Muscle layer of duodenum (tissue), 2 donors: Measurements from ENCODE around the gene ZSWIM6.

Experiments used
- H3K27ac ChIP-seq: one replicate; pipeline ENCODE4 v1.7.0; 2013; ENCODE audit warnings: mild to moderate bottlenecking, low read length
- H3K27me3 ChIP-seq: one replicate; pipeline ENCODE4 v1.7.0; 2013; ENCODE audit warnings: low read depth, mild to moderate bottlenecking, control low read depth, low read length
- H3K36me3 ChIP-seq, 2 donors: one replicate each; pipeline ENCODE4 v1.7.0; 2013; ENCODE audit warnings: low read length in 2 of 2, control low read depth in 1 of 2, mild to moderate bottlenecking in 1 of 2; ENCODE audit not compliant: insufficient read depth in 2 of 2, control insufficient read depth in 1 of 2
- H3K4me1 ChIP-seq, 2 donors: one replicate each; pipeline ENCODE4 v1.7.0; 2013; ENCODE audit warnings: low read length in 2 of 2, mild to moderate bottlenecking in 2 of 2, control low read depth in 1 of 2, moderate library complexity in 1 of 2; ENCODE audit not compliant: insufficient read depth in 2 of 2, control insufficient read depth in 1 of 2
- H3K4me3 ChIP-seq, 2 donors: one replicate each; pipeline ENCODE4 v1.7.0; 2013; ENCODE audit warnings: low read length in 2 of 2, low read depth in 1 of 2, mild to moderate bottlenecking in 1 of 2
- H3K9me3 ChIP-seq, 2 donors: one replicate each; pipeline ENCODE4 v1.7.0; 2013; ENCODE audit warnings: low read length in 2 of 2, control low read depth in 1 of 2, mild to moderate bottlenecking in 1 of 2; ENCODE audit not compliant: control insufficient read depth in 1 of 2
- donor health status: healthy.

The ZSWIM6 gene

DNA sequence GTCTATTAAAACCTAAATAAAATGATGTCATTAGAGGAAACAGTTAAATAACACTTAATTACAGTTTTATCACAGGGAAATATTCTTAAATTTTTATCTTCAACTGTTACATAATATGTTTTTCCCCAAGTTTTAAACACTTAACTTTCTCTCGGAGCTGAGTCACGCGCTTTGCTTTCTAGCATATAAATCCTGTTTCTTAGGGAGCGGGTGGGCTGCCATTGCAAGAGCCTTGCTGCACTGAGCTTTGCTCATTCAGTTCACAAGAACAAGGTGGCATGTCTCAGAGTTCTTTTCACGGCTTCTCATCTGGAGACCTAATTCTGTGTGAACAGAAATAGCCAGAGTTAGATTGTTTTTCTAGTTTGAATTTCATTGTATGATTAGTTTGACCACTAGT lies 166.1 kb downstream of the ZSWIM6 start:
- Histone ChIP-seq H3K4me3 (no peak overlapping the region), H3K4me1 (peaks cover 0 to 17% of the 10 kb centered on the region in 2 donors), H3K27me3 (no peaks in the 10 kb centered on the region), H3K27ac (no peak overlapping the region), H3K9me3 (no peaks in the 10 kb centered on the region), H3K36me3 (no peaks in the 10 kb centered on the region)

DNA sequence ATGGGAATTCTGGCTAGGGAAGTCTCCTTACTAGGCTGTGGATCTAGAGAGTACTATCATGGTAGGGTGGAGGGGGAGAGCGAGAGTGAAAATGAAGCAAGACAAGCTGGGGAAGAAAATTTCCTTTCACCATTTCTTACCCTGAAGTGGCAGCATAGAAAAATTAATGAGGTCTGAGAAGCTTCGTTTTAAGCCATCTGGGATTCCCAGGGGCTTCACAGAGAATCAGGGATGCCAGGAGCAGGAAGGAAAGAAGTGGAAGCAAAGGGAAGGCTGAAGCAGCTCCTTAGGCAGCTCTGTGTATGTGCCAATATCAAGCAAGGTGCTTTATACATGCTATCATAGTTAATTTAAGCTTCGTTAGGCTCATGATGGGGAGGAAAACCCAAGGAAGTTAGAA lies 169.9 kb downstream of the ZSWIM6 start:
- no peak overlapping the region for H3K27ac ChIP-seq
- H3K4me1 ChIP-seq = peaks cover 0 to 11% of the 10 kb centered on the region in 2 donors

DNA sequence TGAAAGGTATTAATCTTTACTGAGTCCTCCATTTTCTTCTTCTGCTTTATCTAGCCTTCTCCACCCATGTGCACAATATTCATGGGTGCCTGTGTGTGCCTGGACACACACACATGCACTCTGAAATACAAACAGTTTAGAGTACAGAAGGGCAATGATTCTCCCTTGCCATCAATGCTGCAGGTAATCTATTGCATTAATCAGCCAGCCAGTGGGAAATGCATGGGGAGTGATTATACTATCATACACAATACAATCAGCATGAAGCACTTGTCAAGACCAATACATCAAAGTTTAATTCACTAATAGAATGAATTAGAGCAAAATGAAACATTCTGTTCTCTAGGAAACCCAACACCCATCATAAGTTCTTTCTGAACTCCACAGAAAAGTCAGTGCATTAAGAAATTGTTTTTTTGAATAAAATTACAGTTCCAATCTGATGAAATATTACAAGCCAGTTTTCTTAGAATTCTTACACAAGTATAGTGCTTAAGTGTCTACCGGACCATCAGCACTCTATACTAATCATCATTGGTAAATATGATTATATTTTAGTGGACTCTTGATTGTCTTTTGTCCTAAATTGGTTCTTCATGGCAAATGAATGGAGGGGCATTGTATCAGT lies 172.2 kb downstream of the ZSWIM6 start:
- Histone ChIP-seq H3K4me3 (no peak overlapping the region), H3K9me3 (no peaks in the 10 kb centered on the region), H3K27me3 (no peaks in the 10 kb centered on the region), H3K27ac (no peak overlapping the region), H3K4me1 (peaks cover 0 to 4% of the 10 kb centered on the region in 2 donors), H3K36me3 (peaks cover 0 to 3% of the 10 kb centered on the region in 2 donors)

More for the DNA sequence above, 169.9 kb downstream of the ZSWIM6 start:
- peaks cover 0 to 3% of the 10 kb centered on the region in 2 donors for H3K36me3 ChIP-seq
- H3K4me3 ChIP-seq = no peak overlapping the region
- no peaks in the 10 kb centered on the region for H3K27me3 ChIP-seq
- H3K9me3 ChIP-seq = no peaks in the 10 kb centered on the region

DNA sequence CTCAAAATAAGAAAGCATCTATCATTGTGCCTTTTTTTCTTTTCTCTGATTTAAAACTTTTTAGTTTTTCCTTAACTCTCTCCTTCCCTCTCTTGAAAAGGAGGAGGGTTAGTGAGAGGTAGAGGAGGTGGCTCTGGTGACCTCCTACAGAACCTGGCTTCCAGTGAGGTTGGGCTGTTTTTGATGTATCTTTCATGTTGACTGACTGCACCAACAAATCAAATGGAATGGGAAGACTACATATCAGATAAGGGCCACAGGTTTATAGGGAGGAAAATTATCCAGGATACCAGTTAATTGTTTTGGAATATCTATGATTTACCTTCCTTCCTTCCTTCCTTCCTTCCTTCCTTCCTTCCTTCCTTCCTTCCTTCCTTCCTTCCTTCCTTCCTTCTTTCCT lies 173.2 kb downstream of the ZSWIM6 start:
- no peaks in the 10 kb centered on the region for H3K27me3 ChIP-seq
- peaks cover 0 to 3% of the 10 kb centered on the region in 2 donors for H3K36me3 ChIP-seq
- peaks cover 0 to 4% of the 10 kb centered on the region in 2 donors for H3K4me1 ChIP-seq
- H3K4me3 ChIP-seq = no peak overlapping the region
- H3K27ac ChIP-seq = no peak overlapping the region
- H3K9me3 ChIP-seq = no peaks in the 10 kb centered on the region

DNA sequence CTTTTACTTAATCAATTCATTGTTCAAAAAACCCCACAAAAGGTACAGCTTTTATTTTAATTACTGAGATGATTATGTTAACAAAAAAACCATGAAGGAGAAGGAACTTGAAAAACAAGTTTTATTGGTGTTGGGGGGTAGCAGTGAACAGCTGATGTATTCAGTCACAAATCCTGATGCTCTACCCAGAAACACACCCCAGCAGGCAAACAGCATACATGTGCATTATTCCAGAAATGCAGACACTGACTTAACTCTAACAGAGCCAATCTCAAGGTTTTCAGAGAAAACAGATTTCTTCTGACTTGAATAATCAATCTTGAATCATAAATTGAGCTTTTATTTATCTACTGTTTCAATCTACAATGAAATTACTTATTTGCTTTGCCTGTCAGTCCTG lies 175.2 kb downstream of the ZSWIM6 start:
- no peaks in the 10 kb centered on the region for H3K27me3 ChIP-seq
- peaks cover 0 to 3% of the 10 kb centered on the region in 2 donors for H3K36me3 ChIP-seq
- H3K9me3 ChIP-seq = no peaks in the 10 kb centered on the region
- H3K4me1 ChIP-seq = peaks cover 0 to 4% of the 10 kb centered on the region in 2 donors
- H3K4me3 ChIP-seq = no peak overlapping the region
- no peak overlapping the region for H3K27ac ChIP-seq

DNA sequence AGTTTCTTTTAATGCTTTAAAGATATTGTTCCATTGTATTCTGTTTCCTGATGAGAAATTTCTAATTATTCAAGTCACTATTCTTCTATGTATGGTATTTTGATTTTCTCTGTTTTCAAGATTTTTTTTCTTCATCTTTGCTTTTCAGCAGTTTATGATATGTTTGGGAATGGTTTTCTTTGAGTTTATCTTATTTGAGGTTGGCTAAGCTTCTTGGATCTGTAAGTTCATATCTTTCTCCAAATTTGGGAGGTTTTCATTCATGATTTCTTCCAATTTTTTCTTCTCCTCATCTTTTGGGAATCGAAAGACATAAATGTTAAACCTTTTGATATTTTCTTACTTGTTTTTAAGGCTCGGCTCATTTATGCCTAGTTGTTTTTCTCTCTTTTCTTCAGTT lies 184.9 kb downstream of the ZSWIM6 start:
- no peaks in the 10 kb centered on the region for H3K36me3 ChIP-seq

DNA sequence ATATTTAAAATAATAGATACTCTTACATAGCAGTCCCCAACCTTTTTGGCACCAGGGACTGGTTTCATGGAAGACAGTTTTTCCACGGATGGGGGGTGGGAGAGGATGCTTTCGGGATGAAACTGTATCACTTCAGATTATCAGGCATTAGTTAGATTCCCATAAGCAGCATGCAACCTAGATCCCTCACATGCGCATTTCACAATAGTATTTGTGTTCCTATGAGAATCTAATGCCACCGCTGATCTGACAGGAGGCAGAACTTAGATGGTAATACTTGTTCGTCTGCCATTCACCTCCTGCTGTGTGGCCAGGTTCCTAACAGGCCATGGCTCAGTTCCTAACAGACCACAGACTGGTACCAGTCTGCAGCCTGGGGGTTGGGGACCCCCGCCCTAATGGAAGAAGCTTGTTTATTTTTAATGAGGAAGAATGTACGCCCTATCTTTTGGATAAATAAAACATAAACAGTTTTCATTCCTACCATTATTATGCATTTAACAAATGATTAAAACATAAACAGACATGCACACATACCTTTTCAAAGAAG lies 187.7 kb downstream of the ZSWIM6 start:
- H3K27ac ChIP-seq = no peak overlapping the region
- H3K4me1 ChIP-seq = no peaks in the 10 kb centered on the region
- no peaks in the 10 kb centered on the region for H3K27me3 ChIP-seq
- peaks cover 0 to 3% of the 10 kb centered on the region in 2 donors for H3K9me3 ChIP-seq
- H3K36me3 ChIP-seq = no peaks in the 10 kb centered on the region
- H3K4me3 ChIP-seq = no peak overlapping the region

More for the DNA sequence above, 184.9 kb downstream of the ZSWIM6 start:
- Histone ChIP-seq H3K4me1 (no peaks in the 10 kb centered on the region), H3K27ac (no peak overlapping the region), H3K27me3 (no peaks in the 10 kb centered on the region), H3K9me3 (peaks cover 0 to 3% of the 10 kb centered on the region in 2 donors), H3K4me3 (no peak overlapping the region)

DNA sequence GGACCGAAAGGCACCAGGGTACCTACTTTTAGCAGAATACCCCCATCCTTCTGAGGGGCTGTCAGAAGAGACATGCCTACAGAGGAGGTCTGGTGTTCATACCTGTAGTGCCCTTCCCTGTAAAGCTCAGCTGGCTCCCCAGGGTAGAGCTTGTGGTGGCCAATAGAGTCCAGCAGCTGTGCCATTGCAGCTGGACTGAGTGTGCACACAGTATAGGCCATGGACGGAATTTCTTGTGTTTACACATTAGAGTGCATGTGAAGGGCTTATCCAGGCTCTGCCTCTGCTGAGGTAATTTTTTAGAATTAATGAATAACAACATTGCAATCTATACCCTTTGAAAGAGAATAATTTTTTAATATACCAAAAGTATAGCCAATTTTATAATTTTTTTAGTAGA lies 191.0 kb downstream of the ZSWIM6 start:
- no peaks in the 10 kb centered on the region for H3K9me3 ChIP-seq
- peaks cover 7 to 12% of the 10 kb centered on the region in 2 donors for H3K36me3 ChIP-seq
- H3K4me1 ChIP-seq = no peaks in the 10 kb centered on the region
- no peaks in the 10 kb centered on the region for H3K27me3 ChIP-seq
- no peak overlapping the region for H3K4me3 ChIP-seq
- H3K27ac ChIP-seq = no peak overlapping the region

DNA sequence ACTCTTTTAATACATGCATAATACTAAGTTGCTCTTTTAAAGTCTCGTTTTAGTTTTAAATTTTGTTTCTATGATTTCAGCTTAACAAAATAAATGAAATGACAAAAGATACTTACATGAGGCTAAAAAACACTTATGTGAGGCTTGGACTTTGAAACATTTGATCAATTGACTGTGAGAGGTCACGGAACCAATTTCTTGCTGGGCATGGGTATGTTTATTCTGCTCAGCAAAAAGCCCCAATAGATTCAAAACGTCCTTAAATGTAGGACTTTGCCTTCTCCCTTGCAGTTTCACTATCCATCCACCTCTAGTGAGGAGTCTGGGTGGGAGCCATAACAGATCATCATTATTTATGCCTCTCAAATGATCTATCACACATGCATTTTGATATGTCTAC lies 191.9 kb downstream of the ZSWIM6 start:
- Histone ChIP-seq H3K4me3 (no peak overlapping the region), H3K27ac (no peak overlapping the region), H3K36me3 (peaks cover 7 to 12% of the 10 kb centered on the region in 2 donors), H3K9me3 (no peaks in the 10 kb centered on the region), H3K4me1 (no peaks in the 10 kb centered on the region), H3K27me3 (no peaks in the 10 kb centered on the region)

DNA sequence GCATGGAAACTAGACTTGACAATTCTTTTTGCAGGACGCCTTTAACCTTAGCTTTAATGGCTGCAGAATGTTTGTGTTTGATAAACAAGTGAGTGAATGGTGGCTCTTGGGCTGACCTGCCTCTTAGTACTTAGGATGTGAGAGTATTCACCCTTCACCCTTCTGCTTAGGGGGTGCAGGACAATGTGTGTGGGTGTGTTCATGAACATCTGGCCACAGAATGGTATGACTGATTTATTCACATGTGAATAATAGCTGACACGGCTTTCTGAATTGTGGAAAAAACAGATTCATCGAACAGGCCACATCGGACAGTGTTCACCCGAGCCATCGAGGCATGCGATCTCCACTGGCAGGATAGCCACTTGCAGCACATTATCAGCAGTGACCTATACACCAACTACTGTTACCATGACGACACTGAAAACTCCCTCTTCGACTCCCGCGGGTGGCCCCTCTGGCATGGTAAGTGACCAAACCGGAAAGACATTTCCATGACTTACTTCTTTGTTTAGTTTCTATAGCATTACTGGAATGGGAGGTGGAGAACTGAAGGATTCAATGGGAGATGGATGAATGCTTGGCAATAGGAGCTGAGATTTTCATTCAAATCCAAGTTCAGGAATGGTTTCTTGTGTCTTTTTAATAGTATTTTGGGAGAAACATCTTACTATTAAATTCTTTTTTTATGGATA lies 193.6 kb downstream of the ZSWIM6 start:
- Histone ChIP-seq H3K9me3 (no peaks in the 10 kb centered on the region), H3K4me3 (no peak overlapping the region), H3K27ac (no peak overlapping the region), H3K27me3 (no peaks in the 10 kb centered on the region), H3K4me1 (no peaks in the 10 kb centered on the region), H3K36me3 (peaks cover 16 to 22% of the 10 kb centered on the region in 2 donors)

DNA sequence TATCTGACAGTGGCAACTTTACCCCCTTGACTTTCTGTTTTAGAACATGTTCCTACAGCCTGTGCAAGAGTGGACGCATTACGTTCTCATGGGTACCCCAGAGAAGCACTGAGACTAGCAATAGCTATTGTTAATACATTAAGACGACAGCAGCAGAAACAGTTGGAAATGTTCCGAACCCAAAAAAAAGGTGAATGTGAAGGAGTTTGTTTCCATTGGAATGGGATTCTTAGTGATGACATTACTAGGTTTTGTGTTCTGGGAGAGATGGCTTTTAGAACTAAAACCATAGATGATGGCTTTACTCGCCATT lies 194.1 kb downstream of the ZSWIM6 start:
- no peak overlapping the region for H3K4me3 ChIP-seq
- no peaks in the 10 kb centered on the region for H3K9me3 ChIP-seq
- H3K36me3 ChIP-seq = peaks cover 16 to 24% of the 10 kb centered on the region in 2 donors
- no peak overlapping the region for H3K27ac ChIP-seq
- H3K4me1 ChIP-seq = no peaks in the 10 kb centered on the region
- no peaks in the 10 kb centered on the region for H3K27me3 ChIP-seq
